Astrocyte (in vitro differentiated cells and primary cell): Measurements from ENCODE around the gene COPB2. TPM values are rescaled to one million over a fixed set of nuclear protein-coding genes. Genes with fewer than 3 reads are reported as not detected.

Source experiments
- DNase-seq: peaks from one replicate; pipeline ENCODE4 v3.0.0-alpha.2; 2010; ENCODE audit warnings: low read depth
- FAIRE-seq: peaks from 2 replicates; lab custom pipeline; 2011; peaks lifted over from hg19 to GRCh38; lab: Jason Lieb, UNC
- H2AFZ ChIP-seq: 2 replicates; pipeline ENCODE4 v1.6.0; 2012; ENCODE audit warnings: low read depth, low read length, inconsistent platforms
- H3K27ac ChIP-seq: 2 replicates; pipeline ENCODE4 v1.5.1; 2011; ENCODE audit warnings: low read depth, low read length, inconsistent platforms
- H3K27me3 ChIP-seq: 2 replicates; pipeline ENCODE4 v1.6.0; 2011; ENCODE audit warnings: low read length, inconsistent platforms; ENCODE audit not compliant: insufficient read depth
- H3K36me3 ChIP-seq: 2 replicates; pipeline ENCODE4 v1.5.1; 2011; ENCODE audit warnings: low read length, inconsistent platforms; ENCODE audit not compliant: insufficient read depth
- H3K4me1 ChIP-seq: 2 replicates; pipeline ENCODE4 v1.5.1; 2011; ENCODE audit warnings: low read length, inconsistent platforms; ENCODE audit not compliant: insufficient read depth
- H3K4me2 ChIP-seq: 2 replicates; pipeline ENCODE4 v1.6.0; 2012; ENCODE audit warnings: low read length, inconsistent platforms
- H3K4me3 ChIP-seq: 2 replicates; pipeline ENCODE4 v1.5.1; 2011; ENCODE audit warnings: low read depth, mild to moderate bottlenecking, low read length, inconsistent platforms; ENCODE audit not compliant: insufficient read depth
- H3K79me2 ChIP-seq: 2 replicates; pipeline ENCODE4 v1.6.0; 2012; ENCODE audit warnings: mild to moderate bottlenecking, low read length, inconsistent platforms; ENCODE audit not compliant: insufficient read depth
- H3K9ac ChIP-seq: 2 replicates; pipeline ENCODE4 v1.6.0; 2012; ENCODE audit warnings: mild to moderate bottlenecking, low read length, inconsistent platforms
- H3K9me3 ChIP-seq: 2 replicates; pipeline ENCODE4 v1.5.1; 2012; ENCODE audit warnings: low read depth, mild to moderate bottlenecking, low read length, inconsistent platforms; ENCODE audit not compliant: insufficient read depth
- H4K20me1 ChIP-seq: 2 replicates; pipeline ENCODE4 v1.6.0; 2012; ENCODE audit warnings: low read length, inconsistent platforms; ENCODE audit not compliant: insufficient read depth
- H3K27ac Mint-ChIP-seq: one replicate; pipeline ENCODE4 v1.8.0; 2021; ENCODE audit warnings: mild to moderate bottlenecking, mixed read lengths; ENCODE audit not compliant: unreplicated experiment
- H3K27me3 Mint-ChIP-seq: one replicate; pipeline ENCODE4 v1.8.0; 2021; ENCODE audit warnings: low read depth, mixed read lengths; ENCODE audit not compliant: unreplicated experiment
- H3K36me3 Mint-ChIP-seq: one replicate; pipeline ENCODE4 v1.8.0; 2021; ENCODE audit warnings: low read depth, mixed read lengths; ENCODE audit not compliant: unreplicated experiment
- H3K4me1 Mint-ChIP-seq: one replicate; pipeline ENCODE4 v1.8.0; 2021; ENCODE audit warnings: low read depth, mixed read lengths; ENCODE audit not compliant: unreplicated experiment
- H3K4me3 Mint-ChIP-seq: one replicate; pipeline ENCODE4 v1.8.0; 2021; ENCODE audit warnings: mild to moderate bottlenecking, moderate library complexity, mixed read lengths; ENCODE audit not compliant: unreplicated experiment
- H3K9me3 Mint-ChIP-seq: one replicate; pipeline ENCODE4 v1.8.0; 2021; ENCODE audit warnings: mild to moderate bottlenecking, mixed read lengths; ENCODE audit not compliant: unreplicated experiment
- EZH2 ChIP-seq: IDR thresholded peaks from 2 replicates; pipeline ENCODE4 v1.6.1; 2012; ENCODE audit warnings: mild to moderate bottlenecking, low read length, inconsistent platforms; ENCODE audit not compliant: insufficient read depth
- total RNA-seq: library from RNA; stranded (reverse); gene quantifications from 2 replicates; pipeline ENCODE4 v1.2.1, GENCODE V29; 2021
- TF ChIP-seq, protein P1 (sequence below): IDR thresholded peaks from 2 replicates; pipeline ENCODE4 v1.5.1; 2011; ENCODE audit warnings: low read depth, mild to moderate bottlenecking, inconsistent platforms, low read length, moderate library complexity; ENCODE audit not compliant: insufficient read depth

COPB2 gene
- total RNA-seq, 1 donor from 2014 or later: 269 TPM

GRCh38 chr3:139346771-139347170 lies 42.7 kb downstream of the COPB2 start:
- H3K4me3 Mint-ChIP-seq: no peak overlapping the region
- no peaks in the 10 kb centered on the region for H3K27me3 ChIP-seq
- no peak for DNase-seq
- H2AFZ ChIP-seq: no peak overlapping the region
- no peaks in the 10 kb centered on the region for H3K9me3 ChIP-seq
- H3K4me1 ChIP-seq: peaks cover 12% of the 10 kb centered on the region
- peaks cover 13% of the 10 kb centered on the region for H4K20me1 ChIP-seq
- H3K36me3 ChIP-seq: peaks cover 43% of the 10 kb centered on the region
- H3K9me3 Mint-ChIP-seq: no peaks in the 10 kb centered on the region
- no peak overlapping the region for H3K4me2 ChIP-seq
- TF ChIP-seq EZH2: no peak
- TF ChIP-seq, protein P1, sequence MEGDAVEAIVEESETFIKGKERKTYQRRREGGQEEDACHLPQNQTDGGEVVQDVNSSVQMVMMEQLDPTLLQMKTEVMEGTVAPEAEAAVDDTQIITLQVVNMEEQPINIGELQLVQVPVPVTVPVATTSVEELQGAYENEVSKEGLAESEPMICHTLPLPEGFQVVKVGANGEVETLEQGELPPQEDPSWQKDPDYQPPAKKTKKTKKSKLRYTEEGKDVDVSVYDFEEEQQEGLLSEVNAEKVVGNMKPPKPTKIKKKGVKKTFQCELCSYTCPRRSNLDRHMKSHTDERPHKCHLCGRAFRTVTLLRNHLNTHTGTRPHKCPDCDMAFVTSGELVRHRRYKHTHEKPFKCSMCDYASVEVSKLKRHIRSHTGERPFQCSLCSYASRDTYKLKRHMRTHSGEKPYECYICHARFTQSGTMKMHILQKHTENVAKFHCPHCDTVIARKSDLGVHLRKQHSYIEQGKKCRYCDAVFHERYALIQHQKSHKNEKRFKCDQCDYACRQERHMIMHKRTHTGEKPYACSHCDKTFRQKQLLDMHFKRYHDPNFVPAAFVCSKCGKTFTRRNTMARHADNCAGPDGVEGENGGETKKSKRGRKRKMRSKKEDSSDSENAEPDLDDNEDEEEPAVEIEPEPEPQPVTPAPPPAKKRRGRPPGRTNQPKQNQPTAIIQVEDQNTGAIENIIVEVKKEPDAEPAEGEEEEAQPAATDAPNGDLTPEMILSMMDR: no peak
- no peak overlapping the region for H3K27ac Mint-ChIP-seq
- no peak overlapping the region for H3K4me3 ChIP-seq
- H3K9ac ChIP-seq: no peak overlapping the region
- peaks cover 4% of the 10 kb centered on the region for H3K27me3 Mint-ChIP-seq
- peaks cover 45% of the 10 kb centered on the region for H3K79me2 ChIP-seq
- H3K36me3 Mint-ChIP-seq: peaks cover 3% of the 10 kb centered on the region
- no peak for FAIRE-seq
- H3K27ac ChIP-seq: no peak overlapping the region
- peaks cover 3% of the 10 kb centered on the region for H3K4me1 Mint-ChIP-seq

GRCh38 chr3:139343895-139344856 lies 45.3 kb downstream of the COPB2 start, which contains the start of gene MRPS22:
TSS of gene MRPS22 (plus strand) at chr3:139344020. CDS start at chr3:139344027, 7 bp downstream.
- no peaks in the 10 kb centered on the region for H3K36me3 Mint-ChIP-seq
- Histone ChIP-seq H3K27me3 (no peaks in the 10 kb centered on the region), H3K36me3 (peaks cover 23% of the 10 kb centered on the region), H2AFZ (peak within 1 kb of the TSS; percentile 81), H3K4me2 (peak within 1 kb of the TSS; percentile 95), H4K20me1 (peaks cover 13% of the 10 kb centered on the region), H3K9ac (peak within 1 kb of the TSS; percentile 95), H3K4me1 (peaks cover 17% of the 10 kb centered on the region), H3K27ac (peak within 1 kb of the TSS; percentile 91), H3K79me2 (peaks cover 45% of the 10 kb centered on the region), H3K9me3 (no peaks in the 10 kb centered on the region), H3K4me3 (peak within 1 kb of the TSS; percentile 89)
- TF ChIP-seq, protein P1: no peak
- no peak for TF ChIP-seq EZH2
- H3K27ac Mint-ChIP-seq: no peak within 1 kb of the TSS
- FAIRE-seq (no peak), DNase-seq (peak; percentile 90)
- no peaks in the 10 kb centered on the region for H3K9me3 Mint-ChIP-seq
- no peak within 1 kb of the TSS for H3K4me3 Mint-ChIP-seq
- peaks cover 18% of the 10 kb centered on the region for H3K27me3 Mint-ChIP-seq
- H3K4me1 Mint-ChIP-seq: peaks cover 10% of the 10 kb centered on the region
